ENCODE results near the gene STYK1.

DNA sequence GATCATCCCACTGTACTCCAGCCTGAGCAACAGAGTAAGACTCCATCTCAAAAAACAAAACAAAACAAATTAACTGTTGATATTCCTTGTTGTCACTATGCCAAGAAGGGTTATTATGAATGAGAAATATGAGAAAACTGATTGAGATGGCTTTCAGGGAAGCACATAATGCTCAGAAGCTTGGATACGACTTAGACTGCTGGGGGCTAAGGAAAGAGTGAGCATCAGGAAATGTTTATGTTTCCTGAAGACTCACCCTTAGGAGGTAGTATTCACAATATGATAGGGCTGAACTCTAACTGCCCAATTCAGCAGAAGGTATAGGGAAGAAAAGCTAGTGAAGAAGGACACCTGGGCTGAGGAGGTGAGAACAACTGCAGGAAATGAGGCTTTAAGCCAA lies 6.3 kb downstream of the STYK1 start:
- TF ChIP-seq, protein P1, sequence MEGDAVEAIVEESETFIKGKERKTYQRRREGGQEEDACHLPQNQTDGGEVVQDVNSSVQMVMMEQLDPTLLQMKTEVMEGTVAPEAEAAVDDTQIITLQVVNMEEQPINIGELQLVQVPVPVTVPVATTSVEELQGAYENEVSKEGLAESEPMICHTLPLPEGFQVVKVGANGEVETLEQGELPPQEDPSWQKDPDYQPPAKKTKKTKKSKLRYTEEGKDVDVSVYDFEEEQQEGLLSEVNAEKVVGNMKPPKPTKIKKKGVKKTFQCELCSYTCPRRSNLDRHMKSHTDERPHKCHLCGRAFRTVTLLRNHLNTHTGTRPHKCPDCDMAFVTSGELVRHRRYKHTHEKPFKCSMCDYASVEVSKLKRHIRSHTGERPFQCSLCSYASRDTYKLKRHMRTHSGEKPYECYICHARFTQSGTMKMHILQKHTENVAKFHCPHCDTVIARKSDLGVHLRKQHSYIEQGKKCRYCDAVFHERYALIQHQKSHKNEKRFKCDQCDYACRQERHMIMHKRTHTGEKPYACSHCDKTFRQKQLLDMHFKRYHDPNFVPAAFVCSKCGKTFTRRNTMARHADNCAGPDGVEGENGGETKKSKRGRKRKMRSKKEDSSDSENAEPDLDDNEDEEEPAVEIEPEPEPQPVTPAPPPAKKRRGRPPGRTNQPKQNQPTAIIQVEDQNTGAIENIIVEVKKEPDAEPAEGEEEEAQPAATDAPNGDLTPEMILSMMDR (IDR thresholded peaks at IDR 0.05), result no peak
- no peak for TF ChIP-seq POLR2A (IDR thresholded peaks at IDR 0.05)
